CD14-positive monocyte (primary cell): ENCODE data around the gene ISG20. TPM values are rescaled to one million over a fixed set of nuclear protein-coding genes. Genes with fewer than 3 reads are reported as not detected.
A peak's percentile ranks its signal among the peaks of the same experiment; 100 is the strongest.

Experiments
- DNase-seq, 3 donors: peaks; one replicate each; pipeline ENCODE4 v3.0.0-alpha.2; 2011 to 2022
- H2AFZ ChIP-seq: 2 replicates; pipeline ENCODE4 v1.6.0; 2012; ENCODE audit warnings: mild to moderate bottlenecking, low read depth, low read length, inconsistent platforms; ENCODE audit not compliant: insufficient read depth, poor library complexity, severe bottlenecking
- H3K27ac ChIP-seq, 2 donors: 1 replicate in 1 of 2; 2 replicates in 1 of 2; pipeline ENCODE4 v1.5.1; 2012 to 2013; ENCODE audit warnings: low read length in 2 of 2, control low read depth in 1 of 2, inconsistent platforms in 1 of 2, low read depth in 1 of 2, mild to moderate bottlenecking in 1 of 2
- H3K27me3 ChIP-seq, 2 donors: one replicate each; pipeline versions ENCODE4 v1.6.0 to v1.6.1; 2011 to 2013; ENCODE audit warnings: low read length in 2 of 2; ENCODE audit not compliant: control insufficient read depth in 2 of 2, insufficient read depth in 2 of 2
- H3K36me3 ChIP-seq, 2 donors: replicated peaks in 1 of 2; 1 replicate in 1 of 2; 2 replicates in 1 of 2; pipeline versions ENCODE4 v1.5.1 to v1.6.1; 2012 to 2013; ENCODE audit warnings: low read length in 2 of 2, control low read depth in 1 of 2, inconsistent platforms in 1 of 2, mild to moderate bottlenecking in 1 of 2; ENCODE audit not compliant: insufficient read depth in 2 of 2, control insufficient read depth in 1 of 2
- H3K4me1 ChIP-seq, 2 donors: 1 replicate in 1 of 2; 2 replicates in 1 of 2; pipeline versions ENCODE4 v1.5.1 to v1.6.1; 2012 to 2013; ENCODE audit warnings: low read length in 2 of 2, control low read depth in 1 of 2, inconsistent platforms in 1 of 2, mild to moderate bottlenecking in 1 of 2, moderate library complexity in 1 of 2; ENCODE audit not compliant: insufficient read depth in 2 of 2, control insufficient read depth in 1 of 2
- H3K4me2 ChIP-seq: replicated peaks from 2 replicates; pipeline ENCODE3; 2012; ENCODE audit warnings: low read length, moderate library complexity, mild to moderate bottlenecking; ENCODE audit not compliant: poor library complexity, severe bottlenecking; ENCODE audit errors: extremely low read depth
- H3K4me3 ChIP-seq, 3 experiments: fragments of 200-600 bp in 1 of 3; sonication (generic) in 1 of 3; replicated peaks in 1 of 3; 1 replicate in 2 of 3; 2 replicates in 1 of 3; pipeline ENCODE4 v1.5.1; 2011 to 2013; ENCODE audit warnings: low read length in 3 of 3, mild to moderate bottlenecking in 3 of 3, control low read depth in 2 of 3, low read depth in 2 of 3, inconsistent platforms in 1 of 3, moderate library complexity in 1 of 3
- H3K79me2 ChIP-seq: 2 replicates; pipeline ENCODE4 v1.6.0; 2012; ENCODE audit warnings: mild to moderate bottlenecking, control low read depth, inconsistent platforms, low read length, moderate library complexity; ENCODE audit not compliant: insufficient read depth
- H3K9ac ChIP-seq: 2 replicates; pipeline ENCODE4 v1.6.0; 2017; ENCODE audit warnings: low read length, mild to moderate bottlenecking; ENCODE audit not compliant: insufficient read depth, poor library complexity, severe bottlenecking
- H3K9me3 ChIP-seq, 2 donors: replicated peaks in 1 of 2; 1 replicate in 1 of 2; 2 replicates in 1 of 2; pipeline versions ENCODE4 v1.5.1 to v1.6.1; 2012 to 2013; ENCODE audit warnings: low read length in 2 of 2, control low read depth in 1 of 2; ENCODE audit not compliant: control insufficient read depth in 1 of 2, insufficient read depth in 1 of 2
- H4K20me1 ChIP-seq: 2 replicates; pipeline ENCODE4 v1.6.0; 2012; ENCODE audit warnings: mild to moderate bottlenecking, low read length, control low read depth, moderate library complexity; ENCODE audit not compliant: insufficient read depth
- H3K27ac Mint-ChIP-seq, 7 donors: one replicate each; pipeline ENCODE4 v1.8.0; 2020; ENCODE audit warnings: mild to moderate bottlenecking in 7 of 7, mixed read lengths in 7 of 7, moderate library complexity in 6 of 7, inconsistent platforms in 2 of 7
- H3K27me3 Mint-ChIP-seq, 3 donors: one replicate each; pipeline ENCODE4 v1.8.0; 2021 to 2022; ENCODE audit warnings: low read depth in 3 of 3, mild to moderate bottlenecking in 3 of 3, mixed read lengths in 3 of 3, moderate library complexity in 3 of 3, inconsistent platforms in 1 of 3
- H3K36me3 Mint-ChIP-seq, 2 donors: one replicate each; pipeline ENCODE4 v1.8.0; 2020; ENCODE audit warnings: mixed read lengths in 2 of 2, inconsistent platforms in 1 of 2, mild to moderate bottlenecking in 1 of 2
- H3K4me1 Mint-ChIP-seq: one replicate; pipeline ENCODE4 v1.8.0; 2020; ENCODE audit warnings: mild to moderate bottlenecking, mixed read lengths
- H3K4me3 Mint-ChIP-seq, 2 donors: one replicate each; pipeline ENCODE4 v1.8.0; 2020; ENCODE audit warnings: mild to moderate bottlenecking in 2 of 2, mixed read lengths in 2 of 2, moderate library complexity in 1 of 2
- H3K9me3 Mint-ChIP-seq, 7 donors: one replicate each; pipeline ENCODE4 v1.8.0; 2020 to 2022; ENCODE audit warnings: mixed read lengths in 7 of 7, mild to moderate bottlenecking in 6 of 7, moderate library complexity in 6 of 7, inconsistent platforms in 2 of 7
- whole genome bisulfite sequencing: methylation state at CpG from one replicate; pipeline ENCODE4 v1.1.5; 2013; ENCODE audit warnings: missing lambda C conversion rate; ENCODE audit not compliant: insufficient coverage; 5-methylcytosine and 5-hydroxymethylcytosine counted together
- intact Hi-C, 2 donors: fragments of 100-400 bp; cut with micrococcal nuclease; formaldehyde crosslinking; loops; one replicate each; pipeline versions ENCODE4 v1.15.0 to v1.15.1; 2023
- polyA plus RNA-seq, 3 donors: library from polyadenylated mRNA; depleted of rRNA in 1 of 3; unstranded in 2 of 3; stranded (reverse) in 1 of 3; fragments of 300-500 nt in 2 of 3; fragments of >200 nt in 1 of 3; fragmentation: Illumina TruSeq in 2 of 3; gene quantifications; 1 replicate in 2 of 3; 2 replicates in 1 of 3; pipeline ENCODE4 v1.2.3, GENCODE V29; 2012 to 2021
- TF ChIP-seq, protein P1 (sequence below): fragments of 200-600 bp; IDR thresholded peaks from one replicate; pipeline ENCODE4 v1.8.0; 2022; ENCODE audit warnings: antibody characterized with exemption, mild to moderate bottlenecking

The ISG20 gene
- polyA plus RNA-seq, 3 donors: 15.6 to 29.3 (median 25.1) TPM

- peak overlapping the region in 1 of 7 donors; percentile 20 for H3K27ac Mint-ChIP-seq
- no peaks in the 10 kb centered on the region for H3K36me3 ChIP-seq
- intact Hi-C loops: no loop called here
- no peaks in the 10 kb centered on the region for H3K36me3 Mint-ChIP-seq
- H3K4me3 Mint-ChIP-seq: no peak overlapping the region
- no peaks in the 10 kb centered on the region for H4K20me1 ChIP-seq
- H3K27ac ChIP-seq: no peak overlapping the region
- no peak overlapping the region for H3K4me3 ChIP-seq
- DNase-seq: no peak
- no peaks in the 10 kb centered on the region for H3K4me1 ChIP-seq
- no peak overlapping the region for H2AFZ ChIP-seq
- no peaks in the 10 kb centered on the region for H3K27me3 ChIP-seq
- peaks cover 0 to 3% (median 0%) of the 10 kb centered on the region in 7 donors for H3K9me3 Mint-ChIP-seq
- no peaks in the 10 kb centered on the region for H3K79me2 ChIP-seq
- WGBS: 96% methylated on average over 9 of the region's 13 CpGs
- peaks cover 1 to 8% (median 3%) of the 10 kb centered on the region in 3 donors for H3K27me3 Mint-ChIP-seq
- no peaks in the 10 kb centered on the region for H3K9me3 ChIP-seq
- H3K9ac ChIP-seq: no peak overlapping the region
- no peak overlapping the region for H3K4me2 ChIP-seq
- TF ChIP-seq, protein P1, sequence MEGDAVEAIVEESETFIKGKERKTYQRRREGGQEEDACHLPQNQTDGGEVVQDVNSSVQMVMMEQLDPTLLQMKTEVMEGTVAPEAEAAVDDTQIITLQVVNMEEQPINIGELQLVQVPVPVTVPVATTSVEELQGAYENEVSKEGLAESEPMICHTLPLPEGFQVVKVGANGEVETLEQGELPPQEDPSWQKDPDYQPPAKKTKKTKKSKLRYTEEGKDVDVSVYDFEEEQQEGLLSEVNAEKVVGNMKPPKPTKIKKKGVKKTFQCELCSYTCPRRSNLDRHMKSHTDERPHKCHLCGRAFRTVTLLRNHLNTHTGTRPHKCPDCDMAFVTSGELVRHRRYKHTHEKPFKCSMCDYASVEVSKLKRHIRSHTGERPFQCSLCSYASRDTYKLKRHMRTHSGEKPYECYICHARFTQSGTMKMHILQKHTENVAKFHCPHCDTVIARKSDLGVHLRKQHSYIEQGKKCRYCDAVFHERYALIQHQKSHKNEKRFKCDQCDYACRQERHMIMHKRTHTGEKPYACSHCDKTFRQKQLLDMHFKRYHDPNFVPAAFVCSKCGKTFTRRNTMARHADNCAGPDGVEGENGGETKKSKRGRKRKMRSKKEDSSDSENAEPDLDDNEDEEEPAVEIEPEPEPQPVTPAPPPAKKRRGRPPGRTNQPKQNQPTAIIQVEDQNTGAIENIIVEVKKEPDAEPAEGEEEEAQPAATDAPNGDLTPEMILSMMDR: no peak
- H3K4me1 Mint-ChIP-seq: no peaks in the 10 kb centered on the region
Measured at GRCh38 chr15:88680241-88681001, 41.6 kb downstream of the ISG20 start.

- no peak for DNase-seq
- no peak overlapping the region for H3K27ac Mint-ChIP-seq
- H3K36me3 Mint-ChIP-seq: no peaks in the 10 kb centered on the region
- Histone ChIP-seq H3K4me3 (no peak overlapping the region), H3K9me3 (no peaks in the 10 kb centered on the region), H3K79me2 (no peaks in the 10 kb centered on the region), H3K36me3 (no peaks in the 10 kb centered on the region), H3K27ac (no peak overlapping the region), H3K9ac (no peak overlapping the region), H4K20me1 (no peaks in the 10 kb centered on the region), H3K4me2 (no peak overlapping the region), H2AFZ (no peak overlapping the region), H3K27me3 (no peaks in the 10 kb centered on the region), H3K4me1 (no peaks in the 10 kb centered on the region)
- no peaks in the 10 kb centered on the region for H3K4me1 Mint-ChIP-seq
- intact Hi-C loops: no loop called here
- H3K4me3 Mint-ChIP-seq: no peak overlapping the region
- TF ChIP-seq, protein P1: no peak
- 82% methylated on average over 8 of the region's 13 CpGs for WGBS
- peaks cover 2 to 6% (median 4%) of the 10 kb centered on the region in 3 donors for H3K27me3 Mint-ChIP-seq
- H3K9me3 Mint-ChIP-seq: no peaks in the 10 kb centered on the region
Measured at GRCh38 chr15:88681610-88682221, 42.9 kb downstream of the ISG20 start.
